Measurements from ENCODE around the gene POTEC.
"Not testable (repeated sequence)": the region's sequence is repeated elsewhere in the genome, so short reads cannot be mapped to it uniquely, and the experiment has no call there.

The POTEC gene

GRCh38 chr18:14543446-14543964, at the start of gene POTEC:
Gene POTEC (minus strand): TSS chr18:14543600. CDS start chr18:14543146, 454 bp downstream.
- H3K27me3 ChIP-seq (ENCODE audit: insufficient read depth, low read length); H3K4me3 ChIP-seq (ENCODE audit: low read length); H3K4me1 ChIP-seq (ENCODE audit: insufficient read depth, low read length); H2AFZ ChIP-seq (ENCODE audit: low read depth, low read length); H3K36me3 ChIP-seq (ENCODE audit: insufficient read depth, low read length); H3K9me3 ChIP-seq (ENCODE audit: low read length): not testable (repeated sequence)

DNA sequence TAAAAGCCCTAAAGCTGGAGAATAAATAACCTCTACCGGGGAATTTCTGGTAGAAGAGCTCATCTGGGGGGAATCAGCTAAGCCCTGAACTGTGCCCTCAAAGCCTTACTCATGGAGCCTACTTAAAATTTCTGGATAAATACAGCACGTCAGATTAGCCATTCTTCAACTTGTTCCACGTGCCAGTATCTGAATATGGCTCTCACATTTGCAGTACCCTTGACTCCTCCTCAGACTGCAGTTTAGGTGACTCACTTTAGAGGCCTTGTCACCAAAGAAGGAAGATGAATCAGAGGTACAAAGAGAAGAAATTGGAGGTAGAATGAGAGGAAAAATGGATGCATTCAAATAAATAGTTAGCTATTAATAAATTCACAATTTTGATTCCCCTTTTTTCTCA, 34.6 kb upstream of the POTEC start:
- Histone ChIP-seq H3K4me1 (ENCODE audit: insufficient read depth, low read length) (no peaks in the 10 kb centered on the region), H3K36me3 (ENCODE audit: insufficient read depth, low read length) (no peaks in the 10 kb centered on the region), H3K27me3 (ENCODE audit: insufficient read depth, low read length) (peaks cover 1% of the 10 kb centered on the region), H3K4me3 (ENCODE audit: low read length) (no peak overlapping the region), H3K9me3 (ENCODE audit: low read length) (no peaks in the 10 kb centered on the region), H2AFZ (ENCODE audit: low read depth, low read length) (no peak overlapping the region)

GRCh38 chr18:14559502-14559901, 16.1 kb upstream of the POTEC start:
- not testable (repeated sequence) for H3K4me3 ChIP-seq (ENCODE audit: low read length); H2AFZ ChIP-seq (ENCODE audit: low read depth, low read length); H3K36me3 ChIP-seq (ENCODE audit: insufficient read depth, low read length); H3K4me1 ChIP-seq (ENCODE audit: insufficient read depth, low read length); H3K27me3 ChIP-seq (ENCODE audit: insufficient read depth, low read length); H3K9me3 ChIP-seq (ENCODE audit: low read length)

GRCh38 chr18:14531659-14532058, 11.7 kb downstream of the POTEC start:
- not testable (repeated sequence) for H3K4me3 ChIP-seq (ENCODE audit: low read length); H3K36me3 ChIP-seq (ENCODE audit: insufficient read depth, low read length); H3K9me3 ChIP-seq (ENCODE audit: low read length); H2AFZ ChIP-seq (ENCODE audit: low read depth, low read length); H3K4me1 ChIP-seq (ENCODE audit: insufficient read depth, low read length); H3K27me3 ChIP-seq (ENCODE audit: insufficient read depth, low read length)

GRCh38 chr18:14510707-14511106, 32.7 kb downstream of the POTEC start:
- not testable (repeated sequence) for H2AFZ ChIP-seq (ENCODE audit: low read depth, low read length); H3K36me3 ChIP-seq (ENCODE audit: insufficient read depth, low read length); H3K4me1 ChIP-seq (ENCODE audit: insufficient read depth, low read length); H3K4me3 ChIP-seq (ENCODE audit: low read length); H3K9me3 ChIP-seq (ENCODE audit: low read length); H3K27me3 ChIP-seq (ENCODE audit: insufficient read depth, low read length)

- H3K36me3 ChIP-seq (ENCODE audit: insufficient read depth, low read length); H3K4me1 ChIP-seq (ENCODE audit: insufficient read depth, low read length); H2AFZ ChIP-seq (ENCODE audit: low read depth, low read length); H3K9me3 ChIP-seq (ENCODE audit: low read length); H3K4me3 ChIP-seq (ENCODE audit: low read length); H3K27me3 ChIP-seq (ENCODE audit: insufficient read depth, low read length): not testable (repeated sequence)
These were observed 39.7 kb downstream of the POTEC start for GRCh38 chr18:14503691-14504090.

GRCh38 chr18:14501894-14502293, 41.5 kb downstream of the POTEC start:
- H3K36me3 ChIP-seq (ENCODE audit: insufficient read depth, low read length); H3K4me3 ChIP-seq (ENCODE audit: low read length); H3K27me3 ChIP-seq (ENCODE audit: insufficient read depth, low read length); H2AFZ ChIP-seq (ENCODE audit: low read depth, low read length); H3K4me1 ChIP-seq (ENCODE audit: insufficient read depth, low read length); H3K9me3 ChIP-seq (ENCODE audit: low read length): not testable (repeated sequence)

DNA sequence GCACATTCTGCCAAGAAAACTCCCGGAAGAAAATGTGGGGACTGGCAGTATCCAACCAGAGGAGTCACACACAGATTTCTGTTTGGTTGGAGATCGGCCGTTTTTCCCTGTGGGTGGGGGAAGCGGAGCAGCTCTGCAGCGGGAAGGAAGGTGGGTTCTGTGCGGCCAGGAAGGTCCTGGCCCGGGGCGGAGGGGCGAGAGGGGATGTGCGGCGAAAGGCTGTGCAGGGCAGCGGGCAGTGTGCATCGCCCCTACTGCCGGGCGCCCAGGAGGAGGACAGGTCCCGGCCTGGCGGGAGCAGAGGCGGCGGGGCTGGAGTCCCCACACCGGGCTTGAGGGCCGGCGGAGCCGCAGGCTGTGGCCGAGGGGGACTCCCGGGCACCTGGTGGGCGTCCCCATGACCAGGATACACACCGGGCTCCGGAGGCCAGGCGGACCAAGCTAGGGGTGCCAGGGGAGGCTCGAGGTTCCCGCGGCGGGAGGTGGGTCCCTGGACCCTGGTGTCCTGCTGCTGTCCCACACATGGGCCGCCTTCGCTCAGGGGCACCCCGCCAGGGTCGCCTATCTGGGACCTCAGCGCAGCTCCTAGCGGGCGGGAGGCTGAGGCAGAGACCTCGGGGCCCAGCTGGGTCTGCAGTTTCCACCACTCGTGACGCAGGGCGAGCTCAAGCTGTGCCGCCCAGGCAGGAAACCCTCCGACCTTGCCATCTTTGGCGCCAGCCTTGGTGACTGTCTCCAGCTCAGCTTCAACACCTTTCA, 54.0 kb downstream of the POTEC start:
- H3K4me3 ChIP-seq (ENCODE audit: low read length); H3K4me1 ChIP-seq (ENCODE audit: insufficient read depth, low read length); H3K36me3 ChIP-seq (ENCODE audit: insufficient read depth, low read length); H3K27me3 ChIP-seq (ENCODE audit: insufficient read depth, low read length); H3K9me3 ChIP-seq (ENCODE audit: low read length); H2AFZ ChIP-seq (ENCODE audit: low read depth, low read length): not testable (repeated sequence)

DNA sequence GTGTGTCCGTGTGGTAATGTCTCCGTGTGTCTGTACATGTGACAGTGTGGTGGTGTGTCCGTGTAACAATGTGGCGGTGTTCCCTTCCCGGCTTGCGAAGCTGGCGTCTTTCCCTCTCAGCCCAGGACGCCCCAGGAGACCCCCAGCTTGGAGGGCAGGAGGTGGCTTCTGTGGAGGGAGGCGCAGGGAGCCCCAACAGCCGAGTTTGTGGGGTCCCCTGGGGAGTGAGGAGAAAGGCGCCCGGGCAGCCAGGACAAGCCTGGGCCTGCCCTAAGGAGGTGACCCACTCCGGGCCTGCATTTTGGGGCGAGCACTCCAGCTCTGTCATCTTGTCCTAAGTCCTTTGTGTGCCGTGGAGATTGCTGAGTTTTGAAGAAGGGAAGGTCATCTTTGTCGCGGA, 54.6 kb downstream of the POTEC start:
- not testable (repeated sequence) for H3K27me3 ChIP-seq (ENCODE audit: insufficient read depth, low read length); H3K4me3 ChIP-seq (ENCODE audit: low read length); H2AFZ ChIP-seq (ENCODE audit: low read depth, low read length); H3K4me1 ChIP-seq (ENCODE audit: insufficient read depth, low read length); H3K9me3 ChIP-seq (ENCODE audit: low read length); H3K36me3 ChIP-seq (ENCODE audit: insufficient read depth, low read length)

GRCh38 chr18:14486926-14487580, 56.3 kb downstream of the POTEC start:
- not testable (repeated sequence) for H3K27me3 ChIP-seq (ENCODE audit: insufficient read depth, low read length); H3K9me3 ChIP-seq (ENCODE audit: low read length); H3K36me3 ChIP-seq (ENCODE audit: insufficient read depth, low read length); H3K4me3 ChIP-seq (ENCODE audit: low read length); H2AFZ ChIP-seq (ENCODE audit: low read depth, low read length); H3K4me1 ChIP-seq (ENCODE audit: insufficient read depth, low read length)

- not testable (repeated sequence) for H3K4me3 ChIP-seq (ENCODE audit: low read length); H3K27me3 ChIP-seq (ENCODE audit: insufficient read depth, low read length); H2AFZ ChIP-seq (ENCODE audit: low read depth, low read length); H3K36me3 ChIP-seq (ENCODE audit: insufficient read depth, low read length); H3K9me3 ChIP-seq (ENCODE audit: low read length); H3K4me1 ChIP-seq (ENCODE audit: insufficient read depth, low read length)
These were observed 64.3 kb downstream of the POTEC start for GRCh38 chr18:14479076-14479475.

GRCh38 chr18:14475520-14475919, 67.9 kb downstream of the POTEC start:
- not testable (repeated sequence) for H3K9me3 ChIP-seq (ENCODE audit: low read length); H2AFZ ChIP-seq (ENCODE audit: low read depth, low read length); H3K27me3 ChIP-seq (ENCODE audit: insufficient read depth, low read length); H3K4me3 ChIP-seq (ENCODE audit: low read length); H3K4me1 ChIP-seq (ENCODE audit: insufficient read depth, low read length); H3K36me3 ChIP-seq (ENCODE audit: insufficient read depth, low read length)

DNA sequence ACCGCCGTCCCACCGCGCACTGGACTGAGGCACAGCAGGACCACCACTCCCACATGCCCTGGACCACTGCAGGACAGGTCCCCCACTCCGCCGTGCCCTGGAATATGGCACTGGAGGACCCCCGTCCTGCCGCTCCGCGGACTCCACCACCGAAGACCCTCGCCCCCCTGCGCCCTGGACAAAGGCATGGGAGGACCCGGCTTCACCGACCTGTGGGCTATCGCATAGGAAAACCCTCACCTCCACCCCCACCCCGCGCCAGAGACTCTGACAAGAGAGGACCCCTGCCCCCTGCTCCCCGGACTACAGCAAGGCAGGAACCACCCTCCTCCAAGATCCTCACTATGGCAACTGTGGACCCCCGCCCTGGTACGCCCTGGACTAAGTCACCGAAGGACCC, 68.6 kb downstream of the POTEC start:
- H3K27me3 ChIP-seq (ENCODE audit: insufficient read depth, low read length); H3K4me3 ChIP-seq (ENCODE audit: low read length); H3K9me3 ChIP-seq (ENCODE audit: low read length); H2AFZ ChIP-seq (ENCODE audit: low read depth, low read length); H3K4me1 ChIP-seq (ENCODE audit: insufficient read depth, low read length); H3K36me3 ChIP-seq (ENCODE audit: insufficient read depth, low read length): not testable (repeated sequence)

Measured in neuron (in vitro differentiated cells).